ENCODE measurements around the gene PRDM8. TPM values are rescaled to one million over a fixed set of nuclear protein-coding genes. Genes with fewer than 3 reads are reported as not detected.

Gene PRDM8
- total RNA-seq, 2 donors from 2014 or later: not detected

DNA sequence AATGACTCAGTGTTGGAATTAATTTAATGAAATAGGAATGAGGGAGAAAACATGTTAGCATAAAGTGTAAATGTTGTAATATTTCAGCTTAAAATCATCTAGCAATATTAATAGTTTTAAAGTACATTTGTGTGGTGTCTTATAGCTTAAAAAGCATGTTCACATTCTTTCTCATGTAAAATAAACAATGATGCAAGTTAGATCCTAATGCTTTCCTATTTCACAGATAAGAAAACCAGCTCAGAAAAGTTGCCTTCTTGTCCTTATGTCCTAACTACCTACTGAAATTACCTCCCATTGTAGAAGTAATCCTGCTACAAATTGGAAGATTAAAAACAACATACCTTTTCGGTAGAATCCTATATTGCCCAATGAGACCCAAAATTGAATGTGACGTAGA lies 40.9 kb upstream of the PRDM8 start:
- Histone ChIP-seq H3K9me3 (ENCODE audit: control insufficient read depth, low read length) (no peaks in the 10 kb centered on the region), H3K36me3 (ENCODE audit: control insufficient read depth, insufficient read depth, low read length) (no peaks in the 10 kb centered on the region), H3K27me3 (ENCODE audit: control insufficient read depth, insufficient read depth, low read length, poor library complexity, severe bottlenecking) (no peaks in the 10 kb centered on the region), H3K9ac (ENCODE audit: extremely low read depth, low read length, poor library complexity, severe bottlenecking) (no peak overlapping the region), H3K27ac (ENCODE audit: low read depth, low read length) (no peak overlapping the region), H3K4me3 (ENCODE audit: low read length) (no peak overlapping the region), H3K4me1 (ENCODE audit: control insufficient read depth, insufficient read depth, low read length) (no peaks in the 10 kb centered on the region)
- DNase-seq: no peak
- Mint-ChIP-seq H3K4me1 (no peaks in the 10 kb centered on the region), H3K27me3 (ENCODE audit: insufficient read depth) (peaks cover 13% of the 10 kb centered on the region), H3K4me3 (no peak overlapping the region), H3K36me3 (ENCODE audit: low read depth) (no peaks in the 10 kb centered on the region), H3K27ac (no peak overlapping the region), H3K9me3 (no peaks in the 10 kb centered on the region)
- TF ChIP-seq, protein P1, sequence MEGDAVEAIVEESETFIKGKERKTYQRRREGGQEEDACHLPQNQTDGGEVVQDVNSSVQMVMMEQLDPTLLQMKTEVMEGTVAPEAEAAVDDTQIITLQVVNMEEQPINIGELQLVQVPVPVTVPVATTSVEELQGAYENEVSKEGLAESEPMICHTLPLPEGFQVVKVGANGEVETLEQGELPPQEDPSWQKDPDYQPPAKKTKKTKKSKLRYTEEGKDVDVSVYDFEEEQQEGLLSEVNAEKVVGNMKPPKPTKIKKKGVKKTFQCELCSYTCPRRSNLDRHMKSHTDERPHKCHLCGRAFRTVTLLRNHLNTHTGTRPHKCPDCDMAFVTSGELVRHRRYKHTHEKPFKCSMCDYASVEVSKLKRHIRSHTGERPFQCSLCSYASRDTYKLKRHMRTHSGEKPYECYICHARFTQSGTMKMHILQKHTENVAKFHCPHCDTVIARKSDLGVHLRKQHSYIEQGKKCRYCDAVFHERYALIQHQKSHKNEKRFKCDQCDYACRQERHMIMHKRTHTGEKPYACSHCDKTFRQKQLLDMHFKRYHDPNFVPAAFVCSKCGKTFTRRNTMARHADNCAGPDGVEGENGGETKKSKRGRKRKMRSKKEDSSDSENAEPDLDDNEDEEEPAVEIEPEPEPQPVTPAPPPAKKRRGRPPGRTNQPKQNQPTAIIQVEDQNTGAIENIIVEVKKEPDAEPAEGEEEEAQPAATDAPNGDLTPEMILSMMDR (conservative IDR thresholded peaks at IDR 0.05): no peak
- WGBS, 2 experiments (ENCODE audit: insufficient coverage in 1 of 2, insufficient read length in 1 of 2): 100% methylated on average over 1 to 2 of the region's 2 CpGs

DNA sequence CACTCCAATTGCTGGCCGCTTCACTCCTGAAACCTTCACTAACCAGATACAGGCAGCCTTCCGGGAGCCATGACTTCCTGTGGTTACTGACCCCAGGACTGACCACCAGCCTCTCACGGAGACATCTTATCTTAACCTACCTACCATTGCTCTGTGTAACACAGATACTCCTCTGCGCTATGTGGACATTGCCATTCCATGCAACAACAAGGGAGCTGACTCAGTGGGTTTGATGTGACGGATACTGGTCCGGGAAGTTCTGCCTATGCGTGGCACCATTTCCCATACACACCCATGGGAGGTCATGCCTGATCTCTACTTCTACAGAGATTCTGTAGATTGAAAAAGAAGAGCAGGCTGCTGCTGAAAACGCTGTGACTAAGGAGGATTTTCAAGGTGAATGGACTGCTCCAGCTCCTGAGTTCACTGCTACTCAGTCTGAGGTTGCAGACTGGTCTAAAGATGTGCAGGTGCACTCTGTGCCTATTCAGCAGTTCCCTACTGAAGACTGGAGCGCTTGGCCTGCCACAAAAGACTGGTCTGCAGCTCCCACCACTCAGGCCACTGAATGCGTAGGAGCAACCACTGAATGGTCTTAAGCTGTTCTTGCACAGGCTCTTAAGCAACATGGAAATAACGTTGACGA lies 35.8 kb upstream of the PRDM8 start:
- Histone ChIP-seq H3K4me3 (ENCODE audit: low read length) (no peak overlapping the region), H3K36me3 (ENCODE audit: control insufficient read depth, insufficient read depth, low read length) (no peaks in the 10 kb centered on the region), H3K27me3 (ENCODE audit: control insufficient read depth, insufficient read depth, low read length, poor library complexity, severe bottlenecking) (peaks cover 27% of the 10 kb centered on the region), H3K4me1 (ENCODE audit: control insufficient read depth, insufficient read depth, low read length) (no peaks in the 10 kb centered on the region), H3K9me3 (ENCODE audit: control insufficient read depth, low read length) (no peaks in the 10 kb centered on the region), H3K9ac (ENCODE audit: extremely low read depth, low read length, poor library complexity, severe bottlenecking) (no peak overlapping the region), H3K27ac (ENCODE audit: low read depth, low read length) (no peak overlapping the region)
- DNase-seq: no peak
- Mint-ChIP-seq H3K36me3 (ENCODE audit: low read depth) (no peaks in the 10 kb centered on the region), H3K4me1 (no peaks in the 10 kb centered on the region), H3K4me3 (no peak overlapping the region), H3K9me3 (no peaks in the 10 kb centered on the region), H3K27ac (no peak overlapping the region), H3K27me3 (ENCODE audit: insufficient read depth) (peaks cover 33% of the 10 kb centered on the region)
- TF ChIP-seq, protein P1 (conservative IDR thresholded peaks at IDR 0.05): no peak
- WGBS, 2 experiments (ENCODE audit: insufficient coverage in 1 of 2, insufficient read length in 1 of 2): 94% methylated on average over 8 to 12 of the region's 12 CpGs

DNA sequence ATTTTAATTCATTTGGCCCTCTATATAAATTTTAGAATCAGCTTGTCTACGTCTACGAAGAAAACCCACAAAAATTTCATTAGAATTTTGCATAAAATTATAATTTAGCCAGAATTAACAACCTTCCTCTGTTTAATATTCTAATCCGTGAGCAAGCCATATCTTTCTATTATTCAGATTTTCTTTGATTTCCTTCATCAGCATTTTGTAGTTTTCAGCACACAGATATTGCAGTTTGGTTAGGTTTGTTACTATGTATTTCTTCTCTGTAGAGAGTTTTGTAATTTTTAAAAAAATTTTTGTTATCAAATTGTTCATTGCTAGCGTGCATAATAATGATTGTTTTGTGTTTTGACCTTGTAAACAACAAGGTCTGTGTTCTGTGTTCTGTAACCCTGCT lies 34.9 kb upstream of the PRDM8 start:
- no peak overlapping the region for H3K4me3 Mint-ChIP-seq
- H3K9me3 Mint-ChIP-seq: no peaks in the 10 kb centered on the region
- 82 to 90% methylated on average over 2 to 4 of the region's 4 CpGs for WGBS, 2 experiments (ENCODE audit: insufficient coverage in 1 of 2, insufficient read length in 1 of 2)
- TF ChIP-seq, protein P1 (conservative IDR thresholded peaks at IDR 0.05): no peak
- H3K4me3 ChIP-seq (ENCODE audit: low read length): no peak overlapping the region
- no peaks in the 10 kb centered on the region for H3K9me3 ChIP-seq (ENCODE audit: control insufficient read depth, low read length)
- no peaks in the 10 kb centered on the region for H3K4me1 Mint-ChIP-seq
- H3K27me3 Mint-ChIP-seq (ENCODE audit: insufficient read depth): peaks cover 33% of the 10 kb centered on the region
- H3K4me1 ChIP-seq (ENCODE audit: control insufficient read depth, insufficient read depth, low read length): no peaks in the 10 kb centered on the region
- no peaks in the 10 kb centered on the region for H3K36me3 Mint-ChIP-seq (ENCODE audit: low read depth)
- H3K36me3 ChIP-seq (ENCODE audit: control insufficient read depth, insufficient read depth, low read length): no peaks in the 10 kb centered on the region
- H3K9ac ChIP-seq (ENCODE audit: extremely low read depth, low read length, poor library complexity, severe bottlenecking): no peak overlapping the region
- no peak overlapping the region for H3K27ac Mint-ChIP-seq
- H3K27ac ChIP-seq (ENCODE audit: low read depth, low read length): no peak overlapping the region
- H3K27me3 ChIP-seq (ENCODE audit: control insufficient read depth, insufficient read depth, low read length, poor library complexity, severe bottlenecking): peaks cover 33% of the 10 kb centered on the region
- DNase-seq: no peak
